ENCODE data around the gene CARD11. TPM values are rescaled to one million over a fixed set of nuclear protein-coding genes. Genes with fewer than 3 reads are reported as not detected.

The CARD11 gene
- polyA plus RNA-seq, 1 donor from 2014 or later = not detected

DNA sequence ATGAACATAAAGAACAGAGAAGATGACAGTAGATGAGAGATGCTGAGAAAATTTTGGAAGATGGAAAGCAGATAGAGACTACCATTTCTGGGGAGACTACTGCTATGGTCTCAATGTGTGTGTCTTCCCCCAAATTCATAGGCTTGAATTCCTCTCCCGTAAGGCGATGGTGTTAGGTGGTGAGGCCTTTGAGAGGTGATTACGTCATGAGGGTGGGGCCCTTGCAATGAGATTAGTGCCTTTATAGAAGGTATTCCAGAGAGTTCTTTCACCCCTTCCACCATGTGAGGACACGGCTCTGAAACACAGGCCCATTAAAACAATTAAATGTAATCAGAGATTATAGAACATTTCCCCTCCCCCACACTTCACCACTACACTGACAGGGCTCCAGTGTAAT is 23.9 kb downstream of the CARD11 start:
- no peaks in the 10 kb centered on the region for H3F3A ChIP-seq (ENCODE audit: insufficient read depth, low read length, poor library complexity, severe bottlenecking)
- H4K20me1 ChIP-seq (ENCODE audit: insufficient read depth) = no peaks in the 10 kb centered on the region
- no peak for TF ChIP-seq SMC3 (conservative IDR thresholded peaks at IDR 0.05; ENCODE audit: poor library complexity)
- TF ChIP-seq, protein P1, sequence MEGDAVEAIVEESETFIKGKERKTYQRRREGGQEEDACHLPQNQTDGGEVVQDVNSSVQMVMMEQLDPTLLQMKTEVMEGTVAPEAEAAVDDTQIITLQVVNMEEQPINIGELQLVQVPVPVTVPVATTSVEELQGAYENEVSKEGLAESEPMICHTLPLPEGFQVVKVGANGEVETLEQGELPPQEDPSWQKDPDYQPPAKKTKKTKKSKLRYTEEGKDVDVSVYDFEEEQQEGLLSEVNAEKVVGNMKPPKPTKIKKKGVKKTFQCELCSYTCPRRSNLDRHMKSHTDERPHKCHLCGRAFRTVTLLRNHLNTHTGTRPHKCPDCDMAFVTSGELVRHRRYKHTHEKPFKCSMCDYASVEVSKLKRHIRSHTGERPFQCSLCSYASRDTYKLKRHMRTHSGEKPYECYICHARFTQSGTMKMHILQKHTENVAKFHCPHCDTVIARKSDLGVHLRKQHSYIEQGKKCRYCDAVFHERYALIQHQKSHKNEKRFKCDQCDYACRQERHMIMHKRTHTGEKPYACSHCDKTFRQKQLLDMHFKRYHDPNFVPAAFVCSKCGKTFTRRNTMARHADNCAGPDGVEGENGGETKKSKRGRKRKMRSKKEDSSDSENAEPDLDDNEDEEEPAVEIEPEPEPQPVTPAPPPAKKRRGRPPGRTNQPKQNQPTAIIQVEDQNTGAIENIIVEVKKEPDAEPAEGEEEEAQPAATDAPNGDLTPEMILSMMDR (IDR thresholded peaks at IDR 0.05; ENCODE audit: poor library complexity, severe bottlenecking) = no peak
- TF ChIP-seq POLR2AphosphoS5 (IDR thresholded peaks at IDR 0.05) = no peak
- TF ChIP-seq, protein P2, sequence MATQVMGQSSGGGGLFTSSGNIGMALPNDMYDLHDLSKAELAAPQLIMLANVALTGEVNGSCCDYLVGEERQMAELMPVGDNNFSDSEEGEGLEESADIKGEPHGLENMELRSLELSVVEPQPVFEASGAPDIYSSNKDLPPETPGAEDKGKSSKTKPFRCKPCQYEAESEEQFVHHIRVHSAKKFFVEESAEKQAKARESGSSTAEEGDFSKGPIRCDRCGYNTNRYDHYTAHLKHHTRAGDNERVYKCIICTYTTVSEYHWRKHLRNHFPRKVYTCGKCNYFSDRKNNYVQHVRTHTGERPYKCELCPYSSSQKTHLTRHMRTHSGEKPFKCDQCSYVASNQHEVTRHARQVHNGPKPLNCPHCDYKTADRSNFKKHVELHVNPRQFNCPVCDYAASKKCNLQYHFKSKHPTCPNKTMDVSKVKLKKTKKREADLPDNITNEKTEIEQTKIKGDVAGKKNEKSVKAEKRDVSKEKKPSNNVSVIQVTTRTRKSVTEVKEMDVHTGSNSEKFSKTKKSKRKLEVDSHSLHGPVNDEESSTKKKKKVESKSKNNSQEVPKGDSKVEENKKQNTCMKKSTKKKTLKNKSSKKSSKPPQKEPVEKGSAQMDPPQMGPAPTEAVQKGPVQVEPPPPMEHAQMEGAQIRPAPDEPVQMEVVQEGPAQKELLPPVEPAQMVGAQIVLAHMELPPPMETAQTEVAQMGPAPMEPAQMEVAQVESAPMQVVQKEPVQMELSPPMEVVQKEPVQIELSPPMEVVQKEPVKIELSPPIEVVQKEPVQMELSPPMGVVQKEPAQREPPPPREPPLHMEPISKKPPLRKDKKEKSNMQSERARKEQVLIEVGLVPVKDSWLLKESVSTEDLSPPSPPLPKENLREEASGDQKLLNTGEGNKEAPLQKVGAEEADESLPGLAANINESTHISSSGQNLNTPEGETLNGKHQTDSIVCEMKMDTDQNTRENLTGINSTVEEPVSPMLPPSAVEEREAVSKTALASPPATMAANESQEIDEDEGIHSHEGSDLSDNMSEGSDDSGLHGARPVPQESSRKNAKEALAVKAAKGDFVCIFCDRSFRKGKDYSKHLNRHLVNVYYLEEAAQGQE (IDR thresholded peaks at IDR 0.05; ENCODE audit: borderline replicate concordance) = no peak
- no peak for TF ChIP-seq EP300 (conservative IDR thresholded peaks at IDR 0.05; ENCODE audit: poor library complexity, severe bottlenecking)
- TF ChIP-seq TAF1 (IDR thresholded peaks at IDR 0.05; ENCODE audit: low read depth) = no peak
- TF ChIP-seq RAD21 (conservative IDR thresholded peaks at IDR 0.05) = no peak
- no peak for TF ChIP-seq MXI1 (conservative IDR thresholded peaks at IDR 0.05; ENCODE audit: poor library complexity, severe bottlenecking)
- TF ChIP-seq EZH2 (IDR thresholded peaks at IDR 0.05; ENCODE audit: borderline replicate concordance, insufficient read depth, low read length, poor library complexity, severe bottlenecking) = no peak
- no peak overlapping the region for H3K4me3 ChIP-seq (ENCODE audit: low read length)
- no peaks in the 10 kb centered on the region for H3K27me3 ChIP-seq (ENCODE audit: insufficient read depth, low read depth, low read length)
- no peak overlapping the region for H3K27ac ChIP-seq (ENCODE audit: low read length)
- no peaks in the 10 kb centered on the region for H3K9me2 ChIP-seq (ENCODE audit: insufficient read depth, low read length)
- no peak overlapping the region for H3K9ac ChIP-seq (ENCODE audit: low read length)
- H3K9me3 ChIP-seq (ENCODE audit: low read length) = peaks cover 5% of the 10 kb centered on the region
- no peaks in the 10 kb centered on the region for H3K79me2 ChIP-seq (replicated peaks; ENCODE audit: insufficient read depth, low read length)
- H3K4me2 ChIP-seq (ENCODE audit: low read length) = no peak overlapping the region
- H2AFZ ChIP-seq (ENCODE audit: low read depth, low read length) = no peak overlapping the region
- H3K36me3 ChIP-seq (ENCODE audit: insufficient read depth, low read length) = no peaks in the 10 kb centered on the region

DNA sequence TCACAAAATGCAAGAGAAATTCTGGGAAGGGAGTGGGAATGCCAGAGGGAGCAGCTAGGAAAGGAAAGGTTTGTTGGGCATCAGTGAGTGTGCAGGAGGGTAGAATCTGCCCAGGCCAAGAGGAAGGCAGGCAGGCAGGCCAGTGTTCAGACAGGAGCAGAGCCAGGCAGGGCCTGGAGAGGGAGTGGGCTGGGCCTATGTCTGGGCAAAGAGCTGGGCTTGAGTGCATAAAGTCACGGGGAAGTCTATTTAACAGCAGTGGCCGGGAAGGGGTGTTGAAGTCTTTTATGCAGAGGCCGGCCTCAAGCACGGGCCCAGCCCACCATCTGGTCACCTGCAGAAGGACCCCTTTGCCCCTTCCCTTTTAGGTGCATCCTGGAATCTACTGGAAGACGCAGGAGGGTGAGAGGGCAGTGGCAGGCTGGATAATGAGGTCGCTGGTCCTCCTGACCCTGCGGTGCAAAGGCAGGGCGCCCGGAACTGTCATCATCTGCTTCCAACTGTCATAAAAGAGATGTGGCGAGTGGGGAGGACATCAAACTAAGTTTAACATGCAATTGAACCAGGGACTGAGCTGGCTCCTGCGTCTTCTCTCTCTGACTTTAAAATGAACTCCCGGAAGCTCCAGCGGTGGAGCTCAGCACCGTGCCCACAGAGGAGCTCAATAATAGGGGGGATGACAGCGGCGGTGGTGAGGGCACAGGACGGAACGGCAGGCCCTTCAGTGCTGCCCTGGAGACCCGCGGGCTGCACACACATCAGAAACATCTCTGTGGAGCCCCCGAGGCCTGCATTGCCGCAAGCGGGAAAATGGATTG is 29.5 kb downstream of the CARD11 start:
- Histone ChIP-seq H4K20me1 (ENCODE audit: insufficient read depth) (no peaks in the 10 kb centered on the region), H3K9ac (ENCODE audit: low read length) (no peak overlapping the region), H2AFZ (ENCODE audit: low read depth, low read length) (no peak overlapping the region), H3K27me3 (ENCODE audit: insufficient read depth, low read depth, low read length) (no peaks in the 10 kb centered on the region), H3K4me3 (ENCODE audit: low read length) (no peak overlapping the region), H3K27ac (ENCODE audit: low read length) (no peak overlapping the region), H3F3A (ENCODE audit: insufficient read depth, low read length, poor library complexity, severe bottlenecking) (no peaks in the 10 kb centered on the region), H3K9me2 (ENCODE audit: insufficient read depth, low read length) (no peaks in the 10 kb centered on the region), H3K9me3 (ENCODE audit: low read length) (no peaks in the 10 kb centered on the region), H3K4me2 (ENCODE audit: low read length) (no peak overlapping the region), H3K36me3 (ENCODE audit: insufficient read depth, low read length) (no peaks in the 10 kb centered on the region), H3K79me2 (replicated peaks; ENCODE audit: insufficient read depth, low read length) (no peaks in the 10 kb centered on the region)
- TF ChIP-seq TAF1 (IDR thresholded peaks at IDR 0.05; ENCODE audit: low read depth) (no peak), MXI1 (conservative IDR thresholded peaks at IDR 0.05; ENCODE audit: poor library complexity, severe bottlenecking) (no peak)
